Testis (tissue), 3 donors: ENCODE measurements around the gene ANO7. TPM values are rescaled to one million over a fixed set of nuclear protein-coding genes. Genes with fewer than 3 reads are reported as not detected.

ENCODE experiments used
- DNase-seq: peaks from one replicate; pipeline ENCODE4 v3.0.0-alpha.2; 2019
- H3K27ac ChIP-seq, 2 donors: fragments of 200-600 bp; sonication (generic); one replicate each; pipeline ENCODE4 v1.5.1; 2019
- H3K27me3 ChIP-seq: fragments of 200-600 bp; sonication (generic); one replicate; pipeline ENCODE4 v1.5.1; 2019
- H3K36me3 ChIP-seq: fragments of 200-600 bp; sonication (generic); one replicate; pipeline ENCODE4 v1.5.1; 2017; ENCODE audit warnings: low read depth; ENCODE audit errors: missing control alignments
- H3K4me1 ChIP-seq: fragments of 200-600 bp; sonication (generic); one replicate; pipeline ENCODE4 v1.5.1; 2019
- H3K4me3 ChIP-seq, 2 donors: fragments of 200-600 bp; sonication (generic); one replicate each; pipeline ENCODE4 v1.5.1; 2017 to 2019
- H3K9me3 ChIP-seq: fragments of 200-600 bp; sonication (generic); one replicate; pipeline ENCODE4 v1.5.1; 2017
- POLR2A ChIP-seq: fragments of 450-650 bp; IDR thresholded peaks from one replicate; pipeline ENCODE4 v1.6.1; 2017; ENCODE audit warnings: antibody characterized with exemption, mild to moderate bottlenecking, moderate library complexity
- WGBS, 2 donors: methylation state at CpG; one replicate each; pipeline ENCODE4 v1.1.5; 2018; 5-methylcytosine and 5-hydroxymethylcytosine counted together
- intact Hi-C: fragments of 100-400 bp; cut with DNase I; formaldehyde crosslinking; loops from one replicate; pipeline ENCODE4 v1.15.1; 2023; ENCODE audit warnings: low total_unique reads
- polyA plus RNA-seq: library from polyadenylated mRNA; stranded (reverse); fragments of 350-450 nt; fragmentation: Illumina TruSeq; extraction: RNeasy Lipid Tissue Mini Kit (QIAGEN cat#74804); gene quantifications from one replicate; pipeline ENCODE4 v1.2.3, GENCODE V29; 2014; ENCODE audit warnings: low read depth, low replicate concordance; ENCODE audit not compliant: insufficient read depth
- total RNA-seq, 2 donors: library from RNA; depleted of rRNA; stranded (reverse); fragments of >200 nt; gene quantifications; one replicate each; pipeline ENCODE4 v1.2.3, GENCODE V29; 2016
- TF ChIP-seq, protein P1 (sequence below), 3 experiments: fragments of 450-650 bp in 2 of 3; fragments of 200-600 bp in 1 of 3; sonication (generic) in 1 of 3; IDR thresholded peaks; one replicate each; pipeline ENCODE4 v1.5.1; 2016 to 2019; ENCODE audit warnings: antibody characterized with exemption in 3 of 3, mild to moderate bottlenecking in 2 of 3, moderate library complexity in 1 of 3

The ANO7 gene
- total and polyA plus RNA-seq, 3 donors from 2014 or later = 1.2 to 2.5 (median 1.9) TPM

- intact Hi-C loops = no loop called here
- no peak overlapping the region for H3K4me3 ChIP-seq
- WGBS, 2 donors = 84 to 91% methylated on average over 8 to 10 of the region's 10 CpGs
- no peak for DNase-seq
- H3K36me3 ChIP-seq = no peaks in the 10 kb centered on the region
- H3K27me3 ChIP-seq = no peaks in the 10 kb centered on the region
- no peaks in the 10 kb centered on the region for H3K4me1 ChIP-seq
- no peak for TF ChIP-seq POLR2A
- TF ChIP-seq, protein P1, sequence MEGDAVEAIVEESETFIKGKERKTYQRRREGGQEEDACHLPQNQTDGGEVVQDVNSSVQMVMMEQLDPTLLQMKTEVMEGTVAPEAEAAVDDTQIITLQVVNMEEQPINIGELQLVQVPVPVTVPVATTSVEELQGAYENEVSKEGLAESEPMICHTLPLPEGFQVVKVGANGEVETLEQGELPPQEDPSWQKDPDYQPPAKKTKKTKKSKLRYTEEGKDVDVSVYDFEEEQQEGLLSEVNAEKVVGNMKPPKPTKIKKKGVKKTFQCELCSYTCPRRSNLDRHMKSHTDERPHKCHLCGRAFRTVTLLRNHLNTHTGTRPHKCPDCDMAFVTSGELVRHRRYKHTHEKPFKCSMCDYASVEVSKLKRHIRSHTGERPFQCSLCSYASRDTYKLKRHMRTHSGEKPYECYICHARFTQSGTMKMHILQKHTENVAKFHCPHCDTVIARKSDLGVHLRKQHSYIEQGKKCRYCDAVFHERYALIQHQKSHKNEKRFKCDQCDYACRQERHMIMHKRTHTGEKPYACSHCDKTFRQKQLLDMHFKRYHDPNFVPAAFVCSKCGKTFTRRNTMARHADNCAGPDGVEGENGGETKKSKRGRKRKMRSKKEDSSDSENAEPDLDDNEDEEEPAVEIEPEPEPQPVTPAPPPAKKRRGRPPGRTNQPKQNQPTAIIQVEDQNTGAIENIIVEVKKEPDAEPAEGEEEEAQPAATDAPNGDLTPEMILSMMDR (IDR thresholded peaks at IDR 0.05) = no peak
- H3K27ac ChIP-seq = no peak overlapping the region
- H3K9me3 ChIP-seq = no peaks in the 10 kb centered on the region
These were observed 15.5 kb downstream of the ANO7 start for GRCh38 chr2:241204010-241204384.

DNA sequence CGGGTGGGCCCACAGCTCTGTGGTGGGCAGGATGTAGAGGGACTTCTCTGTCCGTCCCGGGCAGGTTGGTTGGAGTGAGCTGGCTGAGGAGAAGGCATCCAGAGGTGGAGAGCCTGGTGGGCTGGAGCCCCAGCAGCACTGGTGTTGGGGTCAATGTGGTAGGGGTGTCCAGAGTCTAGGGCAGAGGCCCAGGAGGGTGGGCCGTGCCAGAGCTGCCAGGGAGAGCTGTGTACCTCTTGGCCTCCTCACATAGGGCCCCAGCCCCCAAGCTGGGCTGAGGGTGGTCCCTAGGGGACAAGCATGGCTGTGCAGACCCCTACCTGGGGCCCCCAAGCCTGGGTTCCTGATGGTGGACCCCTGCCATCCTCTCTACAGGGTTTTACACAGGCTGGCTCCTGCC is 16.0 kb downstream of the ANO7 start:
- intact Hi-C loops = no loop called here
- TF ChIP-seq, protein P1 (IDR thresholded peaks at IDR 0.05) = no peak
- TF ChIP-seq POLR2A = no peak
- 88 to 94% methylated on average over 4 of the region's 4 CpGs for WGBS, 2 donors
- Histone ChIP-seq H3K4me3 (no peak overlapping the region), H3K27ac (no peak overlapping the region), H3K27me3 (no peaks in the 10 kb centered on the region), H3K36me3 (no peaks in the 10 kb centered on the region), H3K4me1 (no peaks in the 10 kb centered on the region), H3K9me3 (no peaks in the 10 kb centered on the region)
- DNase-seq = no peak

DNA sequence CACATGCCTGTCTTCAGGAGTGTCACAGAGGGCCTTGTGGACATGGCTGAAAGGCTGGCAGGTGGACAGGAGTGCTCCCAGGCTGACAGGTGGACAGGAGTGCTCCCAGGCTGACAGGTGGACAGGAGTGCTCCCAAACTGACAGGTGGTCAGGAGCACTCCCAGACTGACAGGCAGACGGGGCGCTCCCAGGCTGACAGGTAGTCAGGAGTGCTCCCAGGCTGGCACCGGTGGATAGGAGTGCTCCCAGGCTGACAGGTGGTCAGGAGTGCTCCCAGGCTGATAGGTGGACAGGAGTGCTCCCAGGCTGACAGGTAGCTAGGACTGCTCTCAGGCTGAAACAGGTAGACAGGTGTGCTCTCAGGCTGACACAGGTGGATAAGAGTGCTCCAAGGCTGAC is 16.6 kb downstream of the ANO7 start:
- Histone ChIP-seq H3K4me3 (no peak overlapping the region), H3K27me3 (no peaks in the 10 kb centered on the region), H3K36me3 (no peaks in the 10 kb centered on the region), H3K27ac (no peak overlapping the region), H3K9me3 (no peaks in the 10 kb centered on the region), H3K4me1 (no peaks in the 10 kb centered on the region)
- intact Hi-C loops = no loop called here
- WGBS, 2 donors = 98 to 100% methylated on average over 1 to 3 of the region's 3 CpGs
- no peak for DNase-seq
- no peak for TF ChIP-seq POLR2A
- TF ChIP-seq, protein P1 (IDR thresholded peaks at IDR 0.05) = no peak

GRCh38 chr2:241207151-241207550 is 18.7 kb downstream of the ANO7 start:
- Histone ChIP-seq H3K4me1 (no peaks in the 10 kb centered on the region), H3K27me3 (no peaks in the 10 kb centered on the region), H3K9me3 (no peaks in the 10 kb centered on the region), H3K27ac (no peak overlapping the region), H3K4me3 (no peak overlapping the region), H3K36me3 (no peaks in the 10 kb centered on the region)
- intact Hi-C loops = no loop called here
- DNase-seq = no peak
- no peak for TF ChIP-seq POLR2A
- TF ChIP-seq, protein P1 (IDR thresholded peaks at IDR 0.05) = no peak
- 80 to 82% methylated on average over 1 of the region's 1 CpG for WGBS, 2 donors

- Histone ChIP-seq H3K27me3 (no peaks in the 10 kb centered on the region), H3K27ac (no peak overlapping the region), H3K9me3 (no peaks in the 10 kb centered on the region), H3K4me3 (no peak overlapping the region), H3K36me3 (no peaks in the 10 kb centered on the region), H3K4me1 (no peaks in the 10 kb centered on the region)
- intact Hi-C loops = no loop called here
- TF ChIP-seq, protein P1 (IDR thresholded peaks at IDR 0.05) = no peak
- TF ChIP-seq POLR2A = no peak
- WGBS, 2 donors = 81 to 83% methylated on average over 5 to 6 of the region's 6 CpGs
- DNase-seq = no peak
These were observed 19.2 kb downstream of the ANO7 start for GRCh38 chr2:241207641-241208040.
